ENCODE data around the gene SGCA. TPM values are rescaled to one million over a fixed set of nuclear protein-coding genes. Genes with fewer than 3 reads are reported as not detected.

SGCA gene
- total and polyA plus RNA-seq, 9 of the 15 experiments (the other 6 are each of a cell fraction or from before 2014, with no cell fraction given), result not detected

DNA sequence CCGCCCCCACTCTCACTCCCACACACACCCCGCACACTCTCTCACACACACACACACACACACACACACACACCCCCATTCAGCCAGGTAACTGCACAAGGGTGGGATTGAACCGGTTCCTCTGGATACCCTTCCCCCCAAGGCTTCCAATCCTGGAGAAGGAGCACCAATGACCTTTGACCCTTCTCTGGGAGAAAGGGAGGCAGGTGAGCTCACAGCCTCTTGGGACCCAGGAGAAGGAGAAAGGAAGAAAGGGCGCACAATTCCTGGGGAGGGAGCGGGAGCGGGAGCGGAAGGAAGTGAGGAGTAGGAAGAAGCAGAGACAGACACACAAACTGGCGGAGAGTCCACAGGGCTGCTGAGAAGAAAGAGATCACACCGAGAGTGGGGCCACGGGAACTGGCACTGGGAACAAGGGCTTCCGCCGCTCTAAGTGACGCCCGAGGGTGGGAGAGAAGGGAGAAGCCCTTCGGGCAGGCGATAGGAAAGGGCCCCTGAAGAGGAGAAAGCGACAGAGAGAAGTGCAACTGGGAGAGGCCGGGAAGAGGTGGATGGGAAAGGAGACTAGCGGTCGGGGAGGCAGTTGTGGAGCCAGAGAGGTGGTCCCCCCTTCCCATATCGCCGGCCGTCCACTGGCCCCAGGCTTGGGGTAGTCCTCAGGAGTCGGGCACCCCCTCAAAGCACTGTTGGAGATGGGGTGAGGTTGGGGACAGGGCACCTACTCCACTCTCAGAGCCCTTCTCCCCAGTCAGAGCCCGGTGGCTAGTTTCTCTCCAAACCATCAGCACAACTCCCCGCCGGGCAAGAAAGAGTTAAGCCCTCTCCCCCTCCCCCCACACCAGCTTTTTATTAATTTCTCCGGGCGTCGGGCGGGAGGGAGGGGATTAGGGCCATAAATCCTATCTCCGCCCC, 37.1 kb upstream of the SGCA start:
- Histone ChIP-seq H3K9me3 (replicated peaks; ENCODE audit: control insufficient read depth, insufficient read depth, low read depth, low read length) (peaks cover 4% of the 10 kb centered on the region; the same call in 1 of the 2 replicates), H3K27ac (ENCODE audit: extremely low read depth, low read depth, low read length) (no peak overlapping the region), H3K36me3 (ENCODE audit: control insufficient read depth, insufficient read depth, low read length) (no peaks in the 10 kb centered on the region), H2AFZ (ENCODE audit: low read depth, low read length) (no peak overlapping the region), H3K9ac (ENCODE audit: insufficient read depth in 1 of 2, low read depth in 2 of 2, low read length in 2 of 2) (no peak overlapping the region), H3K27me3 (ENCODE audit: control insufficient read depth in 2 of 2, insufficient read depth in 2 of 2, low read length in 2 of 2) (peaks cover 2 to 20% of the 10 kb centered on the region in 2 experiments; a peak in 3 of 5 replicates), H3K4me3 (no peak overlapping the region), H4K20me1 (replicated peaks; ENCODE audit: control insufficient read depth, insufficient read depth, low read length) (peaks cover 10% of the 10 kb centered on the region; the same call in 1 of the 2 replicates), H3K4me1 (replicated peaks in 1 of 2; ENCODE audit: control insufficient read depth in 2 of 2, insufficient read depth in 2 of 2, low read length in 2 of 2) (peaks cover 8 to 21% of the 10 kb centered on the region in 2 experiments), H3K9me1 (ENCODE audit: control insufficient read depth, insufficient read depth, low read length) (no peaks in the 10 kb centered on the region), H3K79me2 (ENCODE audit: control insufficient read depth, insufficient read depth, low read length) (no peaks in the 10 kb centered on the region), H3K4me2 (ENCODE audit: insufficient read depth, low read length) (no peak overlapping the region)
- POLR2A ChIA-PET, result no interaction called here
- no TSS peak for BruUV-seq (replicated peaks)
- FAIRE-seq (no peak), DNase-seq (ENCODE audit: extremely low read depth in 1 of 4, low spot score in 3 of 4) (no peak), ATAC-seq (no peak)
- intact Hi-C loops (cut with micrococcal nuclease) (no loop called here), in situ Hi-C loops (cut with MboI) (no loop called here)
- CTCF ChIA-PET (ENCODE audit: low intra/inter-chr PET ratio), result no interaction called here
- TF ChIP-seq E2F3 (CRISPR knock-in tag; IDR thresholded peaks at IDR 0.05) (no peak), KLF16 (IDR thresholded peaks at IDR 0.05) (no peak), NR2C1 (IDR thresholded peaks at IDR 0.05) (peak; percentile 73), NR2C1 (tag; IDR thresholded peaks at IDR 0.05) (peak; percentile 63), CC2D1A (IDR thresholded peaks at IDR 0.05) (no peak), KDM1A (IDR thresholded peaks at IDR 0.05) (peak in 1 of 2 experiments; percentile 32; a peak in 1 of 4 replicates), YBX1 (IDR thresholded peaks at IDR 0.05) (no peak), FOSL1 (tag; conservative IDR thresholded peaks at IDR 0.05) (no peak), RBBP5 (IDR thresholded peaks at IDR 0.05; ENCODE audit: borderline replicate concordance, insufficient read depth, low read length, poor library complexity, severe bottlenecking) (no peak), NR2C2 (CRISPR knock-in tag; IDR thresholded peaks at IDR 0.05) (peak; percentile 49; the same call in 1 of the 2 replicates), NR2C2 (tag; IDR thresholded peaks at IDR 0.05) (no peak), HDAC2 (IDR thresholded peaks at IDR 0.05) (no peak), EGR1 (conservative IDR thresholded peaks at IDR 0.05) (peak; percentile 62), ESRRB (CRISPR knock-in tag; IDR thresholded peaks at IDR 0.05; ENCODE audit: borderline replicate concordance) (no peak), EZH2 (IDR thresholded peaks at IDR 0.05; ENCODE audit: borderline replicate concordance, low read depth, low read length) (no peak)
- TF ChIP-seq, protein P1, sequence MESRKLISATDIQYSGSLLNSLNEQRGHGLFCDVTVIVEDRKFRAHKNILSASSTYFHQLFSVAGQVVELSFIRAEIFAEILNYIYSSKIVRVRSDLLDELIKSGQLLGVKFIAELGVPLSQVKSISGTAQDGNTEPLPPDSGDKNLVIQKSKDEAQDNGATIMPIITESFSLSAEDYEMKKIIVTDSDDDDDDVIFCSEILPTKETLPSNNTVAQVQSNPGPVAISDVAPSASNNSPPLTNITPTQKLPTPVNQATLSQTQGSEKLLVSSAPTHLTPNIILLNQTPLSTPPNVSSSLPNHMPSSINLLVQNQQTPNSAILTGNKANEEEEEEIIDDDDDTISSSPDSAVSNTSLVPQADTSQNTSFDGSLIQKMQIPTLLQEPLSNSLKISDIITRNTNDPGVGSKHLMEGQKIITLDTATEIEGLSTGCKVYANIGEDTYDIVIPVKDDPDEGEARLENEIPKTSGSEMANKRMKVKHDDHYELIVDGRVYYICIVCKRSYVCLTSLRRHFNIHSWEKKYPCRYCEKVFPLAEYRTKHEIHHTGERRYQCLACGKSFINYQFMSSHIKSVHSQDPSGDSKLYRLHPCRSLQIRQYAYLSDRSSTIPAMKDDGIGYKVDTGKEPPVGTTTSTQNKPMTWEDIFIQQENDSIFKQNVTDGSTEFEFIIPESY (CRISPR knock-in tag; IDR thresholded peaks at IDR 0.05), result peak; percentile 59; the same call in 1 of the 2 replicates
- TF ChIP-seq, protein P2, sequence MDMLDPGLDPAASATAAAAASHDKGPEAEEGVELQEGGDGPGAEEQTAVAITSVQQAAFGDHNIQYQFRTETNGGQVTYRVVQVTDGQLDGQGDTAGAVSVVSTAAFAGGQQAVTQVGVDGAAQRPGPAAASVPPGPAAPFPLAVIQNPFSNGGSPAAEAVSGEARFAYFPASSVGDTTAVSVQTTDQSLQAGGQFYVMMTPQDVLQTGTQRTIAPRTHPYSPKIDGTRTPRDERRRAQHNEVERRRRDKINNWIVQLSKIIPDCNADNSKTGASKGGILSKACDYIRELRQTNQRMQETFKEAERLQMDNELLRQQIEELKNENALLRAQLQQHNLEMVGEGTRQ (CRISPR knock-in tag; IDR thresholded peaks at IDR 0.05), result no peak
- 72% methylated on average over 19 of the region's 32 CpGs for WGBS (ENCODE audit: insufficient coverage, low coverage, missing lambda C conversion rate)
